ENCODE results near the gene KRTAP10-12. TPM values are rescaled to one million over a fixed set of nuclear protein-coding genes. Genes with fewer than 3 reads are reported as not detected.

The KRTAP10-12 gene
- total RNA-seq, 1 experiment from 2014 or later: not detected

- Mint-ChIP-seq H3K27ac (no peak overlapping the region), H3K4me3 (no peak overlapping the region), H3K27me3 (ENCODE audit: low read depth) (peaks cover 13% of the 10 kb centered on the region), H3K9me3 (no peaks in the 10 kb centered on the region), H3K36me3 (no peaks in the 10 kb centered on the region), H3K4me1 (peaks cover 13% of the 10 kb centered on the region)
- CTCF ChIA-PET: interaction anchor here (1.1 to 1.5 kb wide), 2 partner anchors 76 to 234 kb away, joined by 3 to 6 read pairs; no protein-coding TSS in a partner anchor
- POLR2A ChIA-PET: interaction anchor here (0.6 kb wide), 1 partner anchor 847 kb away, joined by 6 read pairs; no protein-coding TSS in a partner anchor
- TF ChIP-seq SP1 (CRISPR knock-in tag; conservative IDR thresholded peaks at IDR 0.05) (no peak), ZNF425 (CRISPR knock-in tag; conservative IDR thresholded peaks at IDR 0.05) (no peak), RELA (CRISPR knock-in tag; IDR thresholded peaks at IDR 0.05; ENCODE audit: borderline replicate concordance) (no peak), FOXP4 (CRISPR knock-in tag; IDR thresholded peaks at IDR 0.05) (no peak), ESRRA (CRISPR knock-in tag; IDR thresholded peaks at IDR 0.05; ENCODE audit: borderline replicate concordance) (no peak), FOXK1 (CRISPR knock-in tag; IDR thresholded peaks at IDR 0.05) (no peak), ATF2 (CRISPR knock-in tag; IDR thresholded peaks at IDR 0.05; ENCODE audit: borderline replicate concordance, low read depth) (no peak), E2F5 (CRISPR knock-in tag; IDR thresholded peaks at IDR 0.05) (no peak), TP53 (CRISPR knock-in tag; IDR thresholded peaks at IDR 0.05) (no peak)
- ATAC-seq (no peak), DNase-seq (ENCODE audit: low spot score) (no peak)
These were observed 27.2 kb downstream of the KRTAP10-12 start for GRCh38 chr21:44724196-44724595.

GRCh38 chr21:44724926-44725325, 28.0 kb downstream of the KRTAP10-12 start:
- POLR2A ChIA-PET: interaction anchor here (0.6 kb wide), 1 partner anchor 847 kb away, joined by 6 read pairs; no protein-coding TSS in a partner anchor
- peaks cover 13% of the 10 kb centered on the region for H3K27me3 Mint-ChIP-seq (ENCODE audit: low read depth)
- H3K9me3 Mint-ChIP-seq: no peaks in the 10 kb centered on the region
- DNase-seq (ENCODE audit: low spot score) (no peak), ATAC-seq (no peak)
- H3K27ac Mint-ChIP-seq: no peak overlapping the region
- no peaks in the 10 kb centered on the region for H3K36me3 Mint-ChIP-seq
- CTCF ChIA-PET: interaction anchor here (1.1 to 1.3 kb wide), 2 partner anchors 18 to 75 kb away, joined by 3 read pairs; no protein-coding TSS in a partner anchor
- TF ChIP-seq OVOL2 (CRISPR knock-in tag; IDR thresholded peaks at IDR 0.05; ENCODE audit: borderline replicate concordance): no peak
- TF ChIP-seq ZNF671 (CRISPR knock-in tag; IDR thresholded peaks at IDR 0.05): no peak
- no peak for TF ChIP-seq ZBTB43 (CRISPR knock-in tag; IDR thresholded peaks at IDR 0.05)
- no peak for TF ChIP-seq MYBL2 (CRISPR knock-in tag; IDR thresholded peaks at IDR 0.05)
- TF ChIP-seq ZBTB21 (CRISPR knock-in tag; IDR thresholded peaks at IDR 0.05; ENCODE audit: borderline replicate concordance): no peak
- TF ChIP-seq E2F4 (CRISPR knock-in tag; IDR thresholded peaks at IDR 0.05; ENCODE audit: borderline replicate concordance, low read depth): no peak
- TF ChIP-seq NR2C2 (CRISPR knock-in tag; IDR thresholded peaks at IDR 0.05): no peak
- no peak for TF ChIP-seq ZNF416 (CRISPR knock-in tag; IDR thresholded peaks at IDR 0.05)
- TF ChIP-seq ELF4 (CRISPR knock-in tag; IDR thresholded peaks at IDR 0.05; ENCODE audit: low read depth): no peak
- no peak for TF ChIP-seq ZNF423 (CRISPR knock-in tag; IDR thresholded peaks at IDR 0.05)
- TF ChIP-seq KAT7 (CRISPR knock-in tag; IDR thresholded peaks at IDR 0.05; ENCODE audit: borderline replicate concordance): no peak
- TF ChIP-seq SMAD4 (CRISPR knock-in tag; IDR thresholded peaks at IDR 0.05): no peak
- TF ChIP-seq RORB (CRISPR knock-in tag; IDR thresholded peaks at IDR 0.05): no peak
- TF ChIP-seq ZNF317 (CRISPR knock-in tag; IDR thresholded peaks at IDR 0.05; ENCODE audit: borderline replicate concordance, low read depth): no peak
- TF ChIP-seq CREM (CRISPR knock-in tag; IDR thresholded peaks at IDR 0.05): no peak
- no peak for TF ChIP-seq MAX (CRISPR knock-in tag; IDR thresholded peaks at IDR 0.05)
- H3K4me3 Mint-ChIP-seq: no peak overlapping the region
- H3K4me1 Mint-ChIP-seq: peaks cover 11% of the 10 kb centered on the region
